Neuronal stem cell (in vitro differentiated cells): ENCODE data around the gene ZNF679.
A peak's percentile ranks its signal among the peaks of the same experiment; 100 is the strongest.

Source experiments
- DNase-seq: peaks from one replicate; pipeline ENCODE4 v3.0.0-alpha.2; 2013; ENCODE audit warnings: low spot score
- H2AFZ ChIP-seq: one replicate; pipeline ENCODE4 v1.6.1; 2013; ENCODE audit warnings: mild to moderate bottlenecking, low read length, inconsistent platforms
- H2AK5ac ChIP-seq: 2 replicates; pipeline ENCODE4 v1.6.1; 2013; ENCODE audit warnings: low read depth, mild to moderate bottlenecking, inconsistent platforms, low read length, moderate library complexity, mixed read lengths
- H2BK120ac ChIP-seq: 2 replicates; pipeline ENCODE4 v1.6.1; 2013; ENCODE audit warnings: low read depth, mild to moderate bottlenecking, inconsistent platforms, low read length, moderate library complexity, mixed read lengths
- H2BK12ac ChIP-seq: one replicate; pipeline ENCODE4 v1.6.1; 2013; ENCODE audit warnings: low read length, inconsistent platforms
- H2BK15ac ChIP-seq: 2 replicates; pipeline ENCODE4 v1.6.1; 2013; ENCODE audit warnings: mild to moderate bottlenecking, low read length, inconsistent platforms, mixed read lengths
- H2BK5ac ChIP-seq: one replicate; pipeline ENCODE4 v1.6.1; 2013; ENCODE audit warnings: inconsistent platforms, mild to moderate bottlenecking, low read length, moderate library complexity
- H3K14ac ChIP-seq: one replicate; pipeline ENCODE4 v1.6.1; 2013; ENCODE audit warnings: low read length, inconsistent platforms
- H3K18ac ChIP-seq: 2 replicates; pipeline ENCODE4 v1.6.1; 2013; ENCODE audit warnings: low read length, inconsistent platforms
- H3K23ac ChIP-seq: 2 replicates; pipeline ENCODE4 v1.6.1; 2013; ENCODE audit warnings: low read depth, mild to moderate bottlenecking, mixed read lengths, low read length, inconsistent platforms; ENCODE audit not compliant: poor library complexity
- H3K27ac ChIP-seq: replicated peaks from 3 replicates; pipeline ENCODE4 v1.5.1; 2013; ENCODE audit warnings: low read length, inconsistent platforms
- H3K27me3 ChIP-seq, 3 experiments: 2 replicates each; pipeline ENCODE4 v1.6.1; 2013; ENCODE audit warnings: low read length in 3 of 3, mild to moderate bottlenecking in 2 of 3, inconsistent platforms in 1 of 3, low read depth in 1 of 3, mixed read lengths in 1 of 3, moderate library complexity in 1 of 3; ENCODE audit not compliant: control insufficient read depth in 3 of 3, insufficient read depth in 3 of 3
- H3K36me3 ChIP-seq, 2 donors: replicated peaks in 1 of 2; 2 replicates each; pipeline ENCODE4 v1.6.1; 2013; ENCODE audit warnings: low read length in 2 of 2; ENCODE audit not compliant: control insufficient read depth in 2 of 2, insufficient read depth in 2 of 2
- H3K4ac ChIP-seq: 2 replicates; pipeline ENCODE4 v1.6.1; 2013; ENCODE audit warnings: inconsistent platforms, mild to moderate bottlenecking, low read length, moderate library complexity
- H3K4me1 ChIP-seq, 2 donors: 1 replicate in 1 of 2; 2 replicates in 1 of 2; pipeline ENCODE4 v1.6.1; 2013; ENCODE audit warnings: low read length in 2 of 2, low read depth in 1 of 2; ENCODE audit not compliant: control insufficient read depth in 2 of 2, insufficient read depth in 1 of 2
- H3K4me2 ChIP-seq: one replicate; pipeline ENCODE4 v1.6.1; 2013; ENCODE audit warnings: mild to moderate bottlenecking, low read length, inconsistent platforms; ENCODE audit not compliant: insufficient read depth, poor library complexity, severe bottlenecking
- H3K4me3 ChIP-seq, 2 donors: 2 replicates each; pipeline ENCODE4 v1.5.1; 2013; ENCODE audit warnings: low read length in 2 of 2, mild to moderate bottlenecking in 2 of 2, inconsistent platforms in 1 of 2, moderate library complexity in 1 of 2
- H3K79me1 ChIP-seq: one replicate; pipeline ENCODE4 v1.6.1; 2013; ENCODE audit warnings: low read depth, mild to moderate bottlenecking, inconsistent platforms, low read length, moderate library complexity
- H3K9ac ChIP-seq: one replicate; pipeline ENCODE4 v1.6.1; 2013; ENCODE audit warnings: mild to moderate bottlenecking, low read depth, low read length, inconsistent platforms; ENCODE audit not compliant: poor library complexity
- H3K9me3 ChIP-seq, 2 donors: replicated peaks in 1 of 2; 2 replicates each; pipeline versions ENCODE3 to v1.6.1; 2013; ENCODE audit warnings: low read length in 2 of 2, mild to moderate bottlenecking in 2 of 2, inconsistent platforms in 1 of 2, low read depth in 1 of 2, mixed read lengths in 1 of 2, moderate library complexity in 1 of 2; ENCODE audit not compliant: control insufficient read depth in 2 of 2, insufficient read depth in 1 of 2
- H4K8ac ChIP-seq: one replicate; pipeline ENCODE4 v1.6.1; 2013; ENCODE audit warnings: low read depth, mild to moderate bottlenecking, inconsistent platforms, low read length, moderate library complexity
- H4K91ac ChIP-seq: one replicate; pipeline ENCODE4 v1.6.1; 2013; ENCODE audit warnings: low read length, low read depth, mild to moderate bottlenecking, inconsistent platforms; ENCODE audit not compliant: poor library complexity
- WGBS, 2 donors: extraction: QIAGEN DNeasy Blood & Tissue Kit; methylation state at CpG; one replicate each; pipeline ENCODE4 v1.1.7; 2013; ENCODE audit warnings: missing lambda C conversion rate in 2 of 2, mixed read lengths in 1 of 2; ENCODE audit not compliant: insufficient read length in 2 of 2, insufficient replicate concordance in 1 of 2; ENCODE audit errors: extremely low coverage in 2 of 2; 5-methylcytosine and 5-hydroxymethylcytosine counted together

ZNF679 gene

DNA sequence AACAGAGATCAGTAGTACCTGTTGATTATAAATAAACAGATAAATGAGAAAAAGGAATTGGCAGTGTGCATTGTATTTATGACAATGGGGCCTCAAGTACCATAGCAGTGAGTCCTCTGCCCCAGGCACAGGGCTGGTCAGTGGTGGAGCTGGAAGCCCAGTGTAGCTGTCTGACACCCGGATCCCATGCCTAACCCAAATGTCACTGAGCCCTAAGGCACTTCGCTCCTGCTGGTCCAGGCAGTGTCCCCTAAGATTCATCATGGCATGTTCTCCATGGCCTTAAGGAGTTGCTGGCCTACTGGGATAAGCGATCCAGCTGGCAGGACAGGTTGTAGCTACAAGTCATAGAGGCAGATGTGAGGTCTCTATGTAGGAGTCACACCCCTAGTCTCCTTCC, 82.2 kb downstream of the ZNF679 start:
- H3K4me3 ChIP-seq = no peak overlapping the region
- H3K27ac ChIP-seq = no peak overlapping the region
- H3K36me3 ChIP-seq = no peaks in the 10 kb centered on the region
- H2AK5ac ChIP-seq = no peak overlapping the region
- no peak overlapping the region for H4K91ac ChIP-seq
- H2BK5ac ChIP-seq = no peak overlapping the region
- H3K18ac ChIP-seq = no peak overlapping the region
- no peak overlapping the region for H3K23ac ChIP-seq
- H3K9ac ChIP-seq = no peak overlapping the region
- no peak overlapping the region for H3K4me2 ChIP-seq
- no peak for DNase-seq
- no peak overlapping the region for H2AFZ ChIP-seq
- H3K14ac ChIP-seq = no peak overlapping the region
- no peaks in the 10 kb centered on the region for H3K4me1 ChIP-seq
- H2BK12ac ChIP-seq = no peak overlapping the region
- H2BK120ac ChIP-seq = no peak overlapping the region
- WGBS, 2 donors = no CpG with 5 or more reads among the region's 3 CpGs
- no peak overlapping the region for H3K4ac ChIP-seq
- H3K27me3 ChIP-seq = no peaks in the 10 kb centered on the region
- H2BK15ac ChIP-seq = no peak overlapping the region
- H4K8ac ChIP-seq = no peak overlapping the region
- H3K79me1 ChIP-seq = no peaks in the 10 kb centered on the region
- H3K9me3 ChIP-seq = peaks cover 0 to 35% of the 10 kb centered on the region in 2 donors

DNA sequence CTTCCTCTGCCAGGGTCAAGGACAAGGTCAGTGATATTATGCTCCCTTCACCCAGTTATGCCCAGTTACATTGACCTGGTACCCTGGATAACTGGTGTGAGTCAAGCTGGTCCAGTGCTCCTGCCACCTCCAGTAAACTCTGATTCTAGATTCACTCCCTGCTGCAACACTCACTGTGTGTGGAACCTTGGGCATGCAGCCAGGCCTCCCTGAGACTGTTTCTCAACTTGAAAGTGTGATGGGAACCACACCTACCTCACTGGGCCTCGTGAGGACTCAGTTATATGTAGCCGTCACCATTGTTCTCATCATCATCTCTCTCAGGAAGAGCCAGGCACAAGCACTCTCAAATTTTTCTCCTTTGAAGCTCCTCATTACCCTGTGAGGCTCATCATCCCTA, 84.6 kb downstream of the ZNF679 start:
- Histone ChIP-seq H3K27ac (no peak overlapping the region), H3K4ac (no peak overlapping the region), H2AFZ (peak overlapping the region; percentile 18), H2BK5ac (no peak overlapping the region), H3K9me3 (peaks cover 0 to 27% of the 10 kb centered on the region in 2 donors), H3K9ac (no peak overlapping the region), H3K27me3 (no peaks in the 10 kb centered on the region), H3K4me2 (no peak overlapping the region), H4K8ac (no peak overlapping the region), H2AK5ac (no peak overlapping the region), H2BK12ac (no peak overlapping the region), H2BK15ac (no peak overlapping the region), H2BK120ac (no peak overlapping the region), H3K4me3 (peak overlapping the region in 1 of 2 donors; percentile 66), H3K79me1 (no peaks in the 10 kb centered on the region), H3K14ac (no peak overlapping the region), H3K18ac (no peak overlapping the region), H3K4me1 (no peaks in the 10 kb centered on the region), H3K36me3 (no peaks in the 10 kb centered on the region), H4K91ac (no peak overlapping the region), H3K23ac (no peak overlapping the region)
- WGBS, 2 donors = no CpG with 5 or more reads among the region's 2 CpGs
- no peak for DNase-seq

DNA sequence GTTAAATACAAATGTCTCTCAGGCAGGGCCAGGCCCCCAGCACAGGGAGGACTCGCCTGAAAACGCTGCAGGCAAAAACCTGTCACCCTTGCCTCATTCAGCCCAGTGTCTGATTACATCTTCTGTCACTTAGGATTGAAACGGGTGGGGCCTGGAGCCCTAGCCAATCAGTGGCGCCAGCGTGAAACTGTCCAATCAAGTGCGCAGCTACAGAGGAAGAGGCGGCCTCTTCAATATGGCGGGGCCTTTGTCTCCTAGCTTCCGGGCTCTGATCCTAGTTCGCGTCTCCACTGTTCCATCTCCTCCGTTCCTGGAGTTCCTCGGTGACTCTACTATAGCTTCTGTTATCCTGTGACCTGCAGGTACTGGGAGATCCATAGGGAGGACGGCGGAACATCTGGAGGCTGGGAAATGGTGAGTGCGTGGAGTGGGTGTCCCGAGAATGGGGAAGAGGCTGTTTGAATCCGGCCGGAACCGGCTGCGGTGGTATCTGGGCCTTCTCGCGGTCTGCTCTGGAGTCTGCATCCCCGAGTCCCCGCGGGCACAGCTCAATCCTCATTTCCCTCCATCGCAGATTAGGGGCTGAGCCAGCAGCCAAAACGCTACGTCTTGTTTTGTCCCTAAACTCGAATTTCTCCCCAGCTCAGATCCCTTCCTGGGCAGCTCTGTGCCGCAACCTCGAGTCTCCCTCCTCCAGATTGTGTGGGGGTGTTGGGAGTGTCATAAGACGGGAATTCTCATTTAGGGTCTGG, 85.6 kb downstream of the ZNF679 start, which contains the start of gene ZNF736:
Gene ZNF736, plus strand, starts transcription at position 222 of the 752 bp plus-strand sequence. Its CDS starts 190 bp downstream, at position 412.
- H3K23ac ChIP-seq = peak within 1 kb of the TSS; percentile 25
- H4K8ac ChIP-seq = peak within 1 kb of the TSS; percentile 43
- H2AK5ac ChIP-seq = no peak within 1 kb of the TSS
- H3K4me1 ChIP-seq = no peaks in the 10 kb centered on the region
- H3K27me3 ChIP-seq = no peaks in the 10 kb centered on the region
- no peak within 1 kb of the TSS for H3K9ac ChIP-seq
- no peak within 1 kb of the TSS for H3K4me2 ChIP-seq
- no peak within 1 kb of the TSS for H3K18ac ChIP-seq
- H3K4ac ChIP-seq = no peak within 1 kb of the TSS
- H3K27ac ChIP-seq = no peak within 1 kb of the TSS
- no peak within 1 kb of the TSS for H2BK12ac ChIP-seq
- peaks cover 0 to 25% of the 10 kb centered on the region in 2 donors for H3K9me3 ChIP-seq
- H2BK5ac ChIP-seq = no peak within 1 kb of the TSS
- DNase-seq = peak; percentile 3
- no peak within 1 kb of the TSS for H3K14ac ChIP-seq
- H3K79me1 ChIP-seq = no peaks in the 10 kb centered on the region
- H2AFZ ChIP-seq = peak within 1 kb of the TSS; percentile 75
- no CpG with 5 or more reads among the region's 33 CpGs for WGBS, 2 donors
- peak within 1 kb of the TSS; percentile 38 to 76 for H3K4me3 ChIP-seq
- H2BK120ac ChIP-seq = no peak within 1 kb of the TSS
- no peaks in the 10 kb centered on the region for H3K36me3 ChIP-seq
- H4K91ac ChIP-seq = no peak within 1 kb of the TSS
- H2BK15ac ChIP-seq = no peak within 1 kb of the TSS

DNA sequence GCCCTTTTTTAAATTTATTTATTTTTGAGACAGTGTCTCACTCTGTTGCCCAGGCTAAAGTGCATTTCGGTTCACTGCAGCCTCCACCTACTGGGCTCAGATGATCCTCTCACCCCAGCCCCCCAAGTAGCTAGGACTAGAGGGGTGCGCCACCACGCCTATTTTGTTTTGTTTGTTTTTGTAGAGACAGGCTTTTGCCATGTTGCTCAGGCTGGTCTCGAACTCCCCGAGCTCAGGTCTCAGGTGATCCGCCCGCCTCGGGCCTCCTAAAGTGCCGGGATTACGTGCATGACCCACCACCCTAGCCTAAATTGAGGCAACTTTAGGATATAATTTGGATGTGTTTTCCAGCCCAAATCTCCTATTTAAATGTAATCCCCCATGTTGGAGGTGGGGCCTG, 86.3 kb downstream of the ZNF679 start:
- no CpG with 5 or more reads among the region's 10 CpGs for WGBS, 2 donors
- Histone ChIP-seq H2BK120ac (no peak overlapping the region), H4K8ac (no peak overlapping the region), H3K23ac (no peak overlapping the region), H3K27me3 (no peaks in the 10 kb centered on the region), H3K18ac (no peak overlapping the region), H3K4ac (no peak overlapping the region), H4K91ac (no peak overlapping the region), H2AK5ac (no peak overlapping the region), H3K79me1 (no peaks in the 10 kb centered on the region), H2AFZ (peak overlapping the region; percentile 29), H3K36me3 (no peaks in the 10 kb centered on the region), H2BK5ac (no peak overlapping the region), H3K4me2 (no peak overlapping the region), H3K9me3 (peaks cover 0 to 25% of the 10 kb centered on the region in 2 donors), H3K14ac (no peak overlapping the region), H3K4me1 (no peaks in the 10 kb centered on the region), H3K4me3 (peak overlapping the region in 1 of 2 donors; percentile 38), H2BK12ac (no peak overlapping the region), H3K9ac (no peak overlapping the region), H2BK15ac (no peak overlapping the region), H3K27ac (no peak overlapping the region)
- DNase-seq = no peak
